Astrocyte of the cerebellum (primary cell): Measurements from ENCODE around the gene KIAA1671.

Experiments
- DNase-seq: peaks from one replicate; pipeline ENCODE4 v3.0.0-alpha.2; 2011; ENCODE audit warnings: low read depth
- H3K4me3 ChIP-seq: 2 replicates; pipeline ENCODE4 v1.5.1; 2011; ENCODE audit warnings: mild to moderate bottlenecking, low read depth, low read length, moderate library complexity
- CTCF ChIP-seq: IDR thresholded peaks from 2 replicates; pipeline ENCODE4 v1.5.1; 2012; ENCODE audit warnings: low read length, low read depth, moderate library complexity, mild to moderate bottlenecking; ENCODE audit errors: missing control alignments
- in situ Hi-C: cut with HindIII; loops from 2 replicates; pipeline ENCODE4 v1.10.0; 2017; ENCODE audit warnings: low sequenced_read_pairs

KIAA1671 gene

DNA sequence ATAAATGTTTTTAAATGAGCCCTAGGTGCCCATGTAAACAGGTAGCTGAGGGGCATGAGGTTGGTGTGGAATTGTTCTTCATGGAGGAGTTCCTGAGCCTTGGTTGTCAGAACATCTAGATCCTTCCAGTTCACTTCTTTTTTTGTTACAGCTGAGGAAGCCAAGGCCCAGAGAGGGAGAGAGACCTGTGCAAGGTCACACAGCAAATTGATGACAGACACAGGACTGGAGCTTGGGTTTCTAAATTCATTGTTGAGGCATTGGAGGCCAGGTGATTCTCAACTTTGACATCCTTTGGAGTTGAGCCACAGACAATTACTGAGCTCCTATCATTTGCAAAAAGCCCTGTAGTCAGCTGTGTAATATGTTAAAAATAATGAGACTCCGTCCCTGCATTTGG is 174.0 kb downstream of the KIAA1671 start:
- in situ Hi-C loops, result no loop called here
- DNase-seq, result no peak
- H3K4me3 ChIP-seq, result no peak overlapping the region
- no peak for TF ChIP-seq CTCF

GRCh38 chr22:25127318-25127717 is 174.8 kb downstream of the KIAA1671 start:
- no peak overlapping the region for H3K4me3 ChIP-seq
- TF ChIP-seq CTCF, result no peak
- in situ Hi-C loops, result no loop called here
- DNase-seq, result no peak

DNA sequence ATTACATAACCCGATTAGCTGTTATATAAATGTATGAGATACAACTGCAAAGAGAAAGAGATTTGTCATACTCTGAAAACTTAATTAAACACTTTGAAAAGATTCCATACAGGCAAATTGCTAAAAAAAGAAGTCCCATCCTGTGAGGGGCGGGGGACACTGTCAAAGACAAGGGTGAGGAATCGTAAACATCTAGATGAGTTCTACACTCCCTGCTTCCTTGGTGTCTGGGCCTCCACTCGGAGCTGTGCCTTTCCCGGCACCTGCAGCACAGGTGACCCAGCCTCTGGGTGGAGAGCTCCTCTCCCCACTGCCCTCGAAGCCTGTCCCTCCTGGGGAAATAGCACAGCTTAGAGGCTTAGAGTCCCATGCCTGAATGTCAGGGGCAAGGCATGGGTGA is 177.9 kb downstream of the KIAA1671 start:
- H3K4me3 ChIP-seq, result no peak overlapping the region
- in situ Hi-C loops, result no loop called here
- TF ChIP-seq CTCF, result no peak
- DNase-seq, result no peak

- no peak for DNase-seq
- no peak for TF ChIP-seq CTCF
- H3K4me3 ChIP-seq, result no peak overlapping the region
- in situ Hi-C loops, result no loop called here
Observed at GRCh38 chr22:25131198-25131887, 178.8 kb downstream of the KIAA1671 start.

GRCh38 chr22:25134028-25134427 is 181.5 kb downstream of the KIAA1671 start:
- H3K4me3 ChIP-seq, result no peak overlapping the region
- in situ Hi-C loops, result no loop called here
- no peak for DNase-seq
- TF ChIP-seq CTCF, result no peak

DNA sequence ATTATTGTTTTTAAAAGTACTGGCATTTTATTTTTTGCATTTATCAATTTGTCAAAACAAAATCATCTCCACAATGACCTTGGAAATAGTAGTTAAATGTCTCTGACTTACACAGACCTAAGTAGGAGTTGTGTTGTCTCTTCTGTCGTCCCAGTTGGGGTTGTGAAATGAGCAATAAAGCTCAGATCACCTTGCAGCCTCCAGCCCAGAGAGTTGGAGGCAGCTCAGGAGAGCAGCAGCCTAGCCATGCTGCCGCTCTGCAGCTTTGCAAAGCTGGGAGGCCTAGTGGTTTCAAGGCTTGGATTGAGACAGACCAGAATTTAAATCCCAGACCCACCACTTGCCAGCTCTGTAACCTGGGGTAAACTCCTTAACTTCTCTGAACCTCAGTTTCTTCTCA is 181.9 kb downstream of the KIAA1671 start:
- H3K4me3 ChIP-seq, result no peak overlapping the region
- DNase-seq, result no peak
- in situ Hi-C loops, result no loop called here
- TF ChIP-seq CTCF, result no peak
